PC-3 (cell line): ENCODE measurements around the gene PPBP. TPM values are rescaled to one million over a fixed set of nuclear protein-coding genes. Genes with fewer than 3 reads are reported as not detected.

ENCODE experiments used
- ATAC-seq: fragments of 200-7000 bp; cut with Tn5 transposase; 2 replicates; pipeline ENCODE4 v1.9.1; 2020; ENCODE audit warnings: mild to moderate bottlenecking, moderate library complexity
- BruUV-seq: library from RNA; stranded (reverse); fragments of 400-500 nt; replicated peaks from 2 replicates; lab custom pipeline; 2021; lab: Mats Ljungman, UMichigan
- CTCF ChIA-PET: fragments of 300-600 bp; sonication (Branson Sonifier 250); formaldehyde crosslinking; loops from one replicate; lab custom pipeline; 2022; ENCODE audit warnings: antibody characterized with exemption; lab: Charles Lee
- POLR2A ChIA-PET: fragments of 300-600 bp; sonication (Branson Sonifier 250); formaldehyde crosslinking; loops from one replicate; lab custom pipeline; 2022; ENCODE audit warnings: antibody characterized with exemption; ENCODE audit not compliant: unreplicated experiment; lab: Charles Lee
- DNase-seq: peaks from one replicate; pipeline ENCODE4 v3.0.0-alpha.2; 2015
- H2AFZ ChIP-seq: fragments of 300-600 bp; sonication (generic); 2 replicates; pipeline ENCODE4 v1.6.0; 2016; ENCODE audit warnings: antibody characterized with exemption, low read length
- H3F3A ChIP-seq: fragments of 300-600 bp; sonication (generic); one replicate; pipeline ENCODE4 v1.6.0; 2017; ENCODE audit warnings: antibody characterized with exemption, low read length, control low read depth, mild to moderate bottlenecking; ENCODE audit not compliant: unreplicated experiment
- H3K27ac ChIP-seq: fragments of 300-600 bp; sonication (generic); 2 replicates; pipeline ENCODE4 v1.5.1; 2016; ENCODE audit warnings: mild to moderate bottlenecking, low read length
- H3K27me3 ChIP-seq: fragments of 300-600 bp; sonication (generic); 2 replicates; pipeline ENCODE4 v1.6.1; 2016; ENCODE audit warnings: low read length, mixed read lengths
- H3K36me3 ChIP-seq: fragments of 300-600 bp; sonication (generic); 2 replicates; pipeline ENCODE4 v1.6.1; 2016; ENCODE audit warnings: low read depth, mixed run types, low read length, mixed read lengths
- H3K4me1 ChIP-seq: fragments of 300-600 bp; sonication (generic); 2 replicates; pipeline ENCODE4 v1.5.1; 2016; ENCODE audit warnings: low read length; ENCODE audit not compliant: insufficient read depth
- H3K4me2 ChIP-seq: fragments of 300-600 bp; sonication (generic); 2 replicates; pipeline ENCODE4 v1.6.0; 2016; ENCODE audit warnings: low read length
- H3K4me3 ChIP-seq: fragments of 300-600 bp; sonication (generic); 2 replicates; pipeline ENCODE4 v1.5.1; 2016; ENCODE audit warnings: mild to moderate bottlenecking, low read length, mixed read lengths
- H3K79me2 ChIP-seq: fragments of 300-600 bp; sonication (generic); 2 replicates; pipeline ENCODE4 v1.6.1; 2017; ENCODE audit warnings: low read length, mixed read lengths
- H3K9ac ChIP-seq: fragments of 300-600 bp; sonication (generic); 2 replicates; pipeline ENCODE4 v1.6.0; 2016; ENCODE audit warnings: mild to moderate bottlenecking, low read length
- H3K9me2 ChIP-seq: fragments of 300-600 bp; sonication (generic); replicated peaks from 2 replicates; pipeline ENCODE4 v1.6.1; 2016; ENCODE audit warnings: mixed run types, low read length, mixed read lengths
- H3K9me3 ChIP-seq: fragments of 300-600 bp; sonication (generic); 2 replicates; pipeline ENCODE4 v1.6.1; 2016; ENCODE audit warnings: low read length, mixed read lengths
- H4K20me1 ChIP-seq: fragments of 300-600 bp; sonication (generic); 2 replicates; pipeline ENCODE4 v1.6.1; 2016; ENCODE audit warnings: low read length, mixed read lengths
- EZH2 ChIP-seq: fragments of 300-600 bp; sonication (generic); IDR thresholded peaks from one replicate; pipeline ENCODE4 v1.6.1; 2017; ENCODE audit warnings: antibody characterized with exemption, mild to moderate bottlenecking, low read length; ENCODE audit not compliant: unreplicated experiment
- EZH2phosphoT487 ChIP-seq: fragments of 300-600 bp; sonication (generic); IDR thresholded peaks from 2 replicates; pipeline ENCODE4 v1.6.1; 2018; ENCODE audit warnings: mild to moderate bottlenecking, antibody characterized with exemption, low read length, borderline replicate concordance
- intact Hi-C: fragments of 100-400 bp; cut with micrococcal nuclease; formaldehyde crosslinking; loops from 2 replicates; pipeline ENCODE4 v1.9.0; 2023
- total RNA-seq: library from RNA; depleted of rRNA; stranded (reverse); fragments of >200 nt; gene quantifications from 2 replicates; pipeline ENCODE4 v1.2.3, GENCODE V29; 2014
- TF ChIP-seq, protein P1 (sequence below): fragments of 300-600 bp; sonication (generic); conservative IDR thresholded peaks from 2 replicates; pipeline ENCODE4 v1.5.1; 2017; ENCODE audit warnings: antibody characterized with exemption, low read depth, mild to moderate bottlenecking, low read length

The PPBP gene
- total RNA-seq, 1 experiment from 2014 or later = not detected

DNA sequence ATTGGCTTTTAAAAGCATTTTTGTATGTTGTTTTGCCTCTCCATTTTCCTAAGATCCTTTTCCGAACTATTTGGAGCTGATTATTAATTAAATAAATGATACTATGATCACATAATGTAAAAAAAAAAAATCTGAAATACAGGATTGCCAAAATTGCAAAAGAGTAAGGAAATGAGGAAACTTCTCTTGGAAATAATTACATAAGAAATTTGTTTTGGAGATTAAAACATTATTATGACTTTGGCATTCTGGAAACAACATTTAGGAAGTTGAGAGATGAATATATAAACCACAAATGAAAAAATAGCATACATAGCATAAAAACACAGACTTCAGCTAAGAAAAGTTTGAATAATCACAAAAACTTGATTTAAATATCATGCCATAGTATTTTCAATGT, 39.7 kb downstream of the PPBP start:
- Histone ChIP-seq H3K27me3 (no peaks in the 10 kb centered on the region), H3K4me2 (no peak overlapping the region), H4K20me1 (no peaks in the 10 kb centered on the region), H3K9me2 (no peaks in the 10 kb centered on the region), H3K36me3 (no peaks in the 10 kb centered on the region), H3K9me3 (no peaks in the 10 kb centered on the region), H3F3A (no peaks in the 10 kb centered on the region), H2AFZ (no peak overlapping the region), H3K79me2 (no peaks in the 10 kb centered on the region), H3K4me3 (no peak overlapping the region), H3K9ac (no peak overlapping the region), H3K4me1 (no peaks in the 10 kb centered on the region), H3K27ac (no peak overlapping the region)
- TF ChIP-seq EZH2phosphoT487 (no peak), EZH2 (no peak)
- TF ChIP-seq, protein P1, sequence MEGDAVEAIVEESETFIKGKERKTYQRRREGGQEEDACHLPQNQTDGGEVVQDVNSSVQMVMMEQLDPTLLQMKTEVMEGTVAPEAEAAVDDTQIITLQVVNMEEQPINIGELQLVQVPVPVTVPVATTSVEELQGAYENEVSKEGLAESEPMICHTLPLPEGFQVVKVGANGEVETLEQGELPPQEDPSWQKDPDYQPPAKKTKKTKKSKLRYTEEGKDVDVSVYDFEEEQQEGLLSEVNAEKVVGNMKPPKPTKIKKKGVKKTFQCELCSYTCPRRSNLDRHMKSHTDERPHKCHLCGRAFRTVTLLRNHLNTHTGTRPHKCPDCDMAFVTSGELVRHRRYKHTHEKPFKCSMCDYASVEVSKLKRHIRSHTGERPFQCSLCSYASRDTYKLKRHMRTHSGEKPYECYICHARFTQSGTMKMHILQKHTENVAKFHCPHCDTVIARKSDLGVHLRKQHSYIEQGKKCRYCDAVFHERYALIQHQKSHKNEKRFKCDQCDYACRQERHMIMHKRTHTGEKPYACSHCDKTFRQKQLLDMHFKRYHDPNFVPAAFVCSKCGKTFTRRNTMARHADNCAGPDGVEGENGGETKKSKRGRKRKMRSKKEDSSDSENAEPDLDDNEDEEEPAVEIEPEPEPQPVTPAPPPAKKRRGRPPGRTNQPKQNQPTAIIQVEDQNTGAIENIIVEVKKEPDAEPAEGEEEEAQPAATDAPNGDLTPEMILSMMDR = no peak
- CTCF ChIA-PET = no interaction called here
- intact Hi-C loops = loop anchor here (5.0 kb wide), 1 partner anchor 69 kb away; no protein-coding TSS in a partner anchor
- no TSS peak for BruUV-seq
- POLR2A ChIA-PET = no interaction called here
- DNase-seq (no peak), ATAC-seq (no peak)

DNA sequence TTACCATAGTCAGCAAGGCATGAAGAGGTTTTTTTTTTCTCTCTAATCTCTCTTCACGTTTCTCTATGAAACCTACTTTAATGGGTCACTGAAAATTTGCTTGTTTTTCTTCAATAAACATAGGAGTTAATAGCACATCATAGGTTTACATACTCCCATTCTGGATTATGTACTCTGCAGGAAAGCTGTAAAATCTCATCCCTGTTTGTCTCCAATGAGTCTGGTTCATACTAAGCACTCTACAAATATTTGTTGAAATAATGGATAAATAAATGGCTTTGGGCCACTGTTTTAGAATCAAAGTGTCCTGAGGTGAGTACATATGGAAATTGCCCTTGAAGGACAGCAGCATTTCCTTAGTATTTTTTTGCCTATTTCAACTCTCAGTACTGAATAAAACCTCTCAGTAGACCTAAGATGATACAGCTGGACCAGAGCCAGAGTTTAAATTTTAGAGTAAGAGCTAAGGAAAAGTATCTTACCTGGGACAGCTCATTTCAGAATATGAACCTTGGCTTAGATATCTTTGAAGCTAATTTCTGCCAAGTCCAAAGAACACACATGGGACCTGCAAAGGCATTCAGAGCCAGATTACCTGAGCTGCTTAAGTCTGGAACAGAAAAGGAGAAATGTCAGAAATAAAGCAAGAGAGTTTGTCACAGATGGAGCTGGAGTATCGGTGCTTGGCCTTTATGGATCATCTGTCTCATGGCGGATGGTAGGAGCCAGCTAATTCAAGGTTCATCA, 40.6 kb downstream of the PPBP start:
- BruUV-seq = no TSS peak
- CTCF ChIA-PET = no interaction called here
- DNase-seq (peak; percentile 12), ATAC-seq (peak; percentile 91)
- intact Hi-C loops = loop anchor here (5.0 kb wide), 1 partner anchor 70 kb away; no protein-coding TSS in a partner anchor
- H3K9me3 ChIP-seq = no peaks in the 10 kb centered on the region
- no peaks in the 10 kb centered on the region for H3F3A ChIP-seq
- no peak overlapping the region for H3K9ac ChIP-seq
- POLR2A ChIA-PET = no interaction called here
- no peaks in the 10 kb centered on the region for H3K36me3 ChIP-seq
- no peak overlapping the region for H3K27ac ChIP-seq
- TF ChIP-seq EZH2phosphoT487 (no peak), EZH2 (no peak)
- TF ChIP-seq, protein P1 = no peak
- no peaks in the 10 kb centered on the region for H4K20me1 ChIP-seq
- H2AFZ ChIP-seq = no peak overlapping the region
- no peaks in the 10 kb centered on the region for H3K27me3 ChIP-seq
- no peak overlapping the region for H3K4me3 ChIP-seq
- no peak overlapping the region for H3K4me2 ChIP-seq
- no peaks in the 10 kb centered on the region for H3K4me1 ChIP-seq
- H3K79me2 ChIP-seq = no peaks in the 10 kb centered on the region
- H3K9me2 ChIP-seq = no peaks in the 10 kb centered on the region
